GM19395 (cell line): ENCODE measurements around the gene CORO2A.
"Not testable (repeated sequence)": the region's sequence is repeated elsewhere in the genome, so short reads cannot be mapped to it uniquely, and the experiment has no call there.

ENCODE experiments used
- ATAC-seq: cut with Tn5 transposase; IDR thresholded peaks from one replicate; pipeline ENCODE4 v1.9.1; 2021; ENCODE audit warnings: mild to moderate bottlenecking, moderate library complexity; ENCODE audit not compliant: unreplicated experiment

CORO2A gene

GRCh38 chr9:98142925-98143481, 49.4 kb downstream of the CORO2A start:
- no peak for ATAC-seq

GRCh38 chr9:98142182-98142907, 50.1 kb downstream of the CORO2A start:
- ATAC-seq = no peak

GRCh38 chr9:98140503-98140902, 51.9 kb downstream of the CORO2A start:
- ATAC-seq = no peak

GRCh38 chr9:98136489-98136888, 55.9 kb downstream of the CORO2A start:
- no peak for ATAC-seq

DNA sequence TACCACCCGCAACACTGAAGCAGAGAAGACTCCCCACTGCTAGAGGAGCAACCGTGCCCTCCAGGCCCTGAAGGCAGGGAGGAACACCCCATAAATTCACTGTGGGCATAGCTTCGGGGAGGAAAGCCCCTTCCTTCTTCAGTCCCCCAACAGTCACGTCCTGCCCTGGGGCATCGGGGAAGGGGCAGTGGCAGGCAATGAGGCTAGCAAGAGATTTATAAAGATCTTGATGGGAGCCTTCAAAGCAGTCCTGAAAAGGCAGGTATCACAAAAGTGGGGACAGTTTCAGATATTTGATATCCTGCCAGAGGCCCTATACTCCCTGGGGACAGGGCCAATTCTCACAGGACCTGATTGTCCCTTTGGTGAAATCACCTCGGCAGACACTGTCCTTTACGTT, 56.5 kb downstream of the CORO2A start:
- ATAC-seq = no peak

DNA sequence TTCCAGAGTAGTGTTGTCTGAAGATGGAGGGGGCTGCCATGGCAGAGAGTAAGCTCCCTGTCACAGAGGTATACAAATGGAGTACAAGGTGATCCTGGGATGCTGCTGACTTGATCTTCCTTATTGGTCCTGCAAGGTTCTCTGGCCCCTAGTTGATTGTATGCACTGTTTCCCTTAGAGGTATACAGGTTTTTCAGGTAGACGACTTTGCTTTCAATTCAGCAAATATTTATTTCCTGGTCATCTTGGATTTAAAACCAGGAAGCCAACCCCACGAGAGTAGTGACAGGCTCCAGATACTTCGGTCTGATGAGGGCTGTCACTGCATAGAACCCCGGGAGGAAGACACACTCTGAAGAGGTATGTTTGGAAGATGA, 56.9 kb downstream of the CORO2A start:
- ATAC-seq = no peak

- ATAC-seq = no peak
Observed at GRCh38 chr9:98134702-98135557, 57.5 kb downstream of the CORO2A start.

- ATAC-seq = no peak
Observed at GRCh38 chr9:98132806-98133631, 59.4 kb downstream of the CORO2A start.

- ATAC-seq = no peak
Observed at GRCh38 chr9:98132158-98132557, 60.3 kb downstream of the CORO2A start.

- ATAC-seq = no peak
Observed at GRCh38 chr9:98130576-98131228, 61.7 kb downstream of the CORO2A start.

GRCh38 chr9:98130060-98130459, 62.4 kb downstream of the CORO2A start:
- ATAC-seq = not testable (repeated sequence)

GRCh38 chr9:98129451-98129881, 63.0 kb downstream of the CORO2A start:
- peak; percentile 78 for ATAC-seq

DNA sequence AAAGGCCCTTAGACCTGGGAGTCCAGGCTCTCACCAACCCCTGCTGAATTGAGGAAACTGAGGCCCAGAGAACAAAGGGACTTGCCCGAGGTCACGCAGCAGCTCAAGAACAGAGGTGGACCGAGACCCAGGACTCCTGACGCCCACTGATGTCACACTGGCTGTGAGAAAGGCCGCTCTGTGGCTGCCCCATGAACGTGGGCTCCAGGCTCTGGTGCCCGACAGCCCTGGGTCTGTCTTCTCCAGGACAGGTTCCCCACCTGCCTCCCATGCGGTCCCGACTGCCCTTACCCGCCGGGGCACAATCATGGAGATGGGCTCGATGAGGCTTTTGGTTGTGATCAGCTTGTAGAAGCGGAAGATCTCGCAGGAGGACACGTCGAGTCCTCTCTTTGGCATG, 64.1 kb downstream of the CORO2A start:
- no peak for ATAC-seq

- ATAC-seq = no peak
Observed at GRCh38 chr9:98127226-98127625, 65.2 kb downstream of the CORO2A start.

DNA sequence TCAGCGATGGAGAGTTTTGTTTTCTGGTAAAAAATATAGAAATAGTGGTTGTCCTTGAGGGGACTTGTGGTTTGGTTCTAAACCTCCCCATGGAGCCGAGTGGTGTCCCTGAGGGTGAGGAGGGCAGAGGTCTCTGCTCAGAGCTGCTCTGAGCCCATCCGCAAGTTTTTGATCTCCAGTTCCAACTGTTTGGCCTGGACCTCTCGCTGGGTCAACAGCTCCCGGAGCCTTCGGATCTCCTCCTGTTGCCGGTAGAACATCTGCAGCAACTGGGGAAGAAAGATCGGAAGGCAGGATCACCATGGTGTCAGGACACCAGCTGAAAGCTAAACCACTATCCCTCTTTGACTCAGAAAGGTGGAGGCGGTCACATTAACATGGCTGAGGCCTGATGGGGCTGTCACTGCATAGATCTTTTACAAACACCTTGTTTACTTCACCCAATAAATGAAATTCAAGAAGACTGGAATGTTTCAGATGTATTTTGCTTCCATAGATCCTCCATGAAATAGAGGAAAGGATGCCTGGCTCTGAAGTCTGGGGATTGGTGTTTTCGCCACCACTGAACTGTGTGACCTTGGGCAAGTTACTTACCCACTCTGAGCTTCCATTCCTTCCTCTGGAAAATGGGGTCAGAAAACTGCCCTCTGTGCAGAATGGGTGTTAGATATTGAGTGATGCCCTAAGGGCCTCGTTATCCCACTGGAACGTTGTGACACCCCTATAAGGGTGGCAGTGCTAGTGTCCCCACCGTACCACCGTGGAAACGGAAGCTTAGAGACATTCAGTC, 67.6 kb downstream of the CORO2A start:
- no peak for ATAC-seq

GRCh38 chr9:98124091-98124490, 68.3 kb downstream of the CORO2A start:
- ATAC-seq = not testable (repeated sequence)

GRCh38 chr9:98121058-98121457, 71.4 kb downstream of the CORO2A start:
- ATAC-seq = no peak

DNA sequence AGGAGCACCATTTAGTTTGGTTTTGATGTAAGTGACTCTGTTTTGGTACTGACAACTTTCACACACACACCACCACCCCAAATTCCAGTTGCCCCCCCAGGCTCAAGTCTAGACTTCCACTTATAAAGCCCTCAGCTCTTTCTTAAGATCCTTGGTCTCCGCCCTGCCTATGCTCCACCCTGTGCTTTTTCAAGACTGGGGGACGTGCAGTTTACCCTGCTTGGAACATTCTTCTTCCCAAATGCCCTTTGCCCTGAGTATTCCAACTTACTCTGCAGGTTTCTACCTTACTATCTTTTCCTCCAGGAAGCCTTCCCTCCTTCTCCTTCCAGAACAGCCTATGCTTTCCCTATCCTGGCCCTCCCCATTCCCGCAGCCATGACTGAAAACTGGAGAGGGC, 72.0 kb downstream of the CORO2A start:
- no peak for ATAC-seq
